HepG2 (cell line): ENCODE measurements around the gene TMEM223. TPM values are rescaled to one million over a fixed set of nuclear protein-coding genes. Genes with fewer than 3 reads are reported as not detected.

Experiments used
- ATAC-seq: fragments of 200-7000 bp; cut with Tn5 transposase; 3 replicates; pipeline ENCODE4 v1.9.1; 2020; ENCODE audit warnings: mild to moderate bottlenecking, moderate library complexity
- BruUV-seq: library from RNA; stranded (reverse); fragments of 400-500 nt; replicated peaks from 2 replicates; lab custom pipeline; 2021; lab: Mats Ljungman, UMichigan
- CTCF ChIA-PET: fragments of 300-600 bp; formaldehyde crosslinking; extraction: SDS; loops from one replicate; lab custom pipeline; 2021; ENCODE audit warnings: low total read pairs, inconsistent platforms, low intra/inter-chr PET ratio; lab: Yijun Ruan, JAX
- POLR2A ChIA-PET: fragments of 350-600 bp; sonication (Branson Sonifier 250); formaldehyde crosslinking; loops from one replicate; lab custom pipeline; 2020; ENCODE audit warnings: antibody characterized with exemption, inconsistent platforms; lab: Yijun Ruan, JAX
- DNase-seq: peaks from one replicate; pipeline ENCODE4 v3.0.0-alpha.2; 2015; ENCODE audit warnings: low spot score
- FAIRE-seq: peaks from 3 replicates; lab custom pipeline; 2011; peaks lifted over from hg19 to GRCh38; lab: Jason Lieb, UNC
- H2AFZ ChIP-seq: one replicate; pipeline ENCODE4 v1.6.1; 2011; ENCODE audit warnings: low read length, inconsistent platforms
- H3K27ac ChIP-seq: fragments of 300-600 bp; 3 replicates; pipeline ENCODE4 v1.8.0; 2011; ENCODE audit warnings: mixed run types, mild to moderate bottlenecking, mixed read lengths, low read length, inconsistent platforms; ENCODE audit not compliant: insufficient read depth; ENCODE audit errors: extremely low read length
- H3K27me3 ChIP-seq, 2 experiments: fragments of 200-600 bp in 1 of 2; 2 replicates in 1 of 2; 3 replicates in 1 of 2; pipeline versions ENCODE4 v1.6.0 to v1.8.0; 2011; ENCODE audit warnings: low read length in 2 of 2, mild to moderate bottlenecking in 2 of 2, moderate library complexity in 2 of 2, inconsistent platforms in 1 of 2; ENCODE audit not compliant: insufficient read depth in 2 of 2, control insufficient read depth in 1 of 2
- H3K36me3 ChIP-seq, 2 experiments: fragments of 200-600 bp in 1 of 2; replicated peaks in 1 of 2; 2 replicates in 1 of 2; 3 replicates in 1 of 2; pipeline versions ENCODE4 v1.5.1 to v1.8.0; 2011; ENCODE audit warnings: low read length in 2 of 2, inconsistent platforms in 1 of 2; ENCODE audit not compliant: insufficient read depth in 2 of 2, control insufficient read depth in 1 of 2
- H3K4me1 ChIP-seq: 2 replicates; pipeline ENCODE4 v1.5.1; 2012; ENCODE audit warnings: low read length, inconsistent platforms; ENCODE audit not compliant: insufficient read depth
- H3K4me2 ChIP-seq: 2 replicates; pipeline ENCODE4 v1.6.0; 2011; ENCODE audit warnings: low read depth, low read length, inconsistent platforms
- H3K4me3 ChIP-seq, 3 experiments: fragments of 200-600 bp in 1 of 3; sonication (generic), shearing (Covaris generic) in 1 of 3; replicated peaks in 1 of 3; 2 replicates each; pipeline ENCODE4 v1.5.1; 2011 to 2016; ENCODE audit warnings: low read length in 3 of 3, inconsistent platforms in 2 of 3, low read depth in 2 of 3, mild to moderate bottlenecking in 2 of 3, control low read depth in 1 of 3, mixed read lengths in 1 of 3; ENCODE audit not compliant: insufficient read depth in 1 of 3
- H3K79me2 ChIP-seq: one replicate; pipeline ENCODE4 v1.6.1; 2011; ENCODE audit warnings: low read length, inconsistent platforms; ENCODE audit not compliant: insufficient read depth
- H3K9ac ChIP-seq: 2 replicates; pipeline ENCODE4 v1.6.0; 2011; ENCODE audit warnings: mild to moderate bottlenecking, low read depth, low read length, inconsistent platforms; ENCODE audit not compliant: insufficient read depth
- H3K9me3 ChIP-seq: 2 replicates; pipeline ENCODE4 v1.5.1; 2012; ENCODE audit warnings: mild to moderate bottlenecking, low read length
- H4K20me1 ChIP-seq: 2 replicates; pipeline ENCODE4 v1.6.0; 2011; ENCODE audit warnings: inconsistent platforms, mild to moderate bottlenecking, low read length, moderate library complexity; ENCODE audit not compliant: insufficient read depth
- ARID2 ChIP-seq: sonication (generic); formaldehyde crosslinking; IDR thresholded peaks from 2 replicates; pipeline ENCODE4 v1.8.1; 2022; ENCODE audit warnings: mild to moderate bottlenecking, missing genetic modification reagents, borderline replicate concordance
- PHF21A ChIP-seq: sonication (generic); formaldehyde crosslinking; IDR thresholded peaks from 2 replicates; pipeline ENCODE4 v1.5.0; 2020; ENCODE audit warnings: mild to moderate bottlenecking, missing genetic modification reagents
- SNAPC2 ChIP-seq: sonication (generic); formaldehyde crosslinking; IDR thresholded peaks from 2 replicates; pipeline ENCODE4 v1.8.1; 2022; ENCODE audit warnings: mild to moderate bottlenecking, missing genetic modification reagents
- WIZ ChIP-seq: sonication (generic); formaldehyde crosslinking; IDR thresholded peaks from 2 replicates; pipeline ENCODE4 v1.5.1; 2020; ENCODE audit warnings: mild to moderate bottlenecking, missing genetic modification reagents
- ZNF564 ChIP-seq: sonication (generic); formaldehyde crosslinking; IDR thresholded peaks from 2 replicates; pipeline ENCODE4 v1.8.1; 2023; ENCODE audit warnings: mild to moderate bottlenecking, missing genetic modification reagents
- ZNF605 ChIP-seq: sonication (generic); formaldehyde crosslinking; IDR thresholded peaks from 2 replicates; pipeline ENCODE4 v1.8.0; 2022; ENCODE audit warnings: mild to moderate bottlenecking, missing genetic modification reagents
- ZNF766 ChIP-seq: sonication (generic); formaldehyde crosslinking; IDR thresholded peaks from 2 replicates; pipeline ENCODE4 v1.5.0; 2020; ENCODE audit warnings: missing genetic modification reagents, borderline replicate concordance
- ZNF839 ChIP-seq: sonication (generic); formaldehyde crosslinking; IDR thresholded peaks from 2 replicates; pipeline ENCODE4 v1.4.0; 2020; ENCODE audit warnings: missing genetic modification reagents, mild to moderate bottlenecking, borderline replicate concordance
- WGBS: methylation state at CpG from one replicate; pipeline ENCODE4 v1.1.6; 2017; ENCODE audit warnings: low lambda C conversion rate; 5-methylcytosine and 5-hydroxymethylcytosine counted together
- in situ Hi-C: cut with HindIII; loops from 2 replicates; pipeline ENCODE4 v1.10.0; 2017; ENCODE audit warnings: low pct_unique_long_range_greater_than_20kb; ENCODE audit not compliant: extremely low pct_ligation_motif_present
- intact Hi-C: fragments of 100-400 bp; cut with micrococcal nuclease; formaldehyde crosslinking; loops from one replicate; pipeline ENCODE4 v1.10.0; 2022; ENCODE audit not compliant: unreplicated experiment
- polyA plus RNA-seq, 8 experiments: library from polyadenylated mRNA; depleted of rRNA in 3 of 8; stranded (reverse) in 7 of 8; unstranded in 1 of 8; fragments of >200 nt; fragmentation: Illumina TruSeq in 4 of 8; extraction: Trizol in 4 of 8; gene quantifications; 2 replicates each; pipeline versions ENCODE4 v1.2.1 to v1.2.3, GENCODE V29; 2011 to 2016; ENCODE audit warnings: low read depth in 4 of 8, missing spikeins in 1 of 8, mixed read lengths in 1 of 8; ENCODE audit not compliant: insufficient read depth in 1 of 8
- total RNA-seq, 5 experiments: library from RNA; depleted of rRNA; stranded (reverse); fragments of >200 nt; fragmentation: Illumina TruSeq; extraction: Trizol; gene quantifications; 2 replicates each; pipeline ENCODE4 v1.2.3, GENCODE V29; 2016; ENCODE audit warnings: low read depth in 1 of 5

TMEM223 gene
- total and polyA plus RNA-seq, 2 of the 13 experiments (the other 11 are each of a cell fraction or from before 2014, with no cell fraction given), result 19.5 to 24.9 TPM

GRCh38 chr11:62752994-62753735 is 38.6 kb downstream of the TMEM223 start:
- intact Hi-C loops, result no loop called here
- CTCF ChIA-PET, result no interaction called here
- Histone ChIP-seq H3K9me3 (no peaks in the 10 kb centered on the region), H3K4me2 (peak overlapping the region; percentile 82), H3K79me2 (no peaks in the 10 kb centered on the region), H3K4me3 (peak overlapping the region; percentile 37 to 86 (median 55)), H4K20me1 (no peaks in the 10 kb centered on the region), H3K36me3 (peaks cover 6 to 8% of the 10 kb centered on the region in 2 experiments; a peak in 3 of 5 replicates), H3K27me3 (no peaks in the 10 kb centered on the region), H3K9ac (peak overlapping the region; percentile 79), H2AFZ (no peak overlapping the region)
- BruUV-seq, result TSS peak; percentile 86
- in situ Hi-C loops, result no loop called here
- no peak for DNase-seq
- peak; percentile 1; the same call in 2 of the 3 replicates for ATAC-seq
- 95% methylated on average over 9 of the region's 15 CpGs for WGBS
- TF ChIP-seq SNAPC2 (CRISPR knock-in tag), result no peak
- TF ChIP-seq PHF21A, result no peak
- 0 out of 2 replicates have a peak, but pooled peaks have one; percentile 35 for TF ChIP-seq ARID2 (CRISPR knock-in tag)
- TF ChIP-seq ZNF564 (CRISPR knock-in tag), result no peak
- TF ChIP-seq ZNF605, result 0 out of 2 replicates have a peak, but pooled peaks have one; percentile 25
- no peak for TF ChIP-seq WIZ
- no peak for TF ChIP-seq ZNF839
- TF ChIP-seq ZNF766 (CRISPR knock-in tag), result 0 out of 2 replicates have a peak, but pooled peaks have one; percentile 13
- TF ChIP-seq, all 625 proteins: peak for 3
- H3K27ac ChIP-seq, result peak overlapping the region; percentile 75
- H3K4me1 ChIP-seq, result peaks cover 30% of the 10 kb centered on the region
- POLR2A ChIA-PET, result interaction anchor here (0.5 to 4.4 kb wide), 42 partner anchors 8 to 247 kb away, joined by 3 to 129 read pairs (median 6); partner anchors contain the start of genes AHNAK, B3GAT3, C11orf98 and CSKMT
- no peak for FAIRE-seq
